Effector CD4-positive, alpha-beta T cell (primary cell): ENCODE data around the gene RNASEL.
A peak's percentile ranks its signal among the peaks of the same experiment; 100 is the strongest.

Experiments
- DNase-seq: peaks from one replicate; pipeline ENCODE4 v3.0.0-alpha.2; 2020

The RNASEL gene

DNA sequence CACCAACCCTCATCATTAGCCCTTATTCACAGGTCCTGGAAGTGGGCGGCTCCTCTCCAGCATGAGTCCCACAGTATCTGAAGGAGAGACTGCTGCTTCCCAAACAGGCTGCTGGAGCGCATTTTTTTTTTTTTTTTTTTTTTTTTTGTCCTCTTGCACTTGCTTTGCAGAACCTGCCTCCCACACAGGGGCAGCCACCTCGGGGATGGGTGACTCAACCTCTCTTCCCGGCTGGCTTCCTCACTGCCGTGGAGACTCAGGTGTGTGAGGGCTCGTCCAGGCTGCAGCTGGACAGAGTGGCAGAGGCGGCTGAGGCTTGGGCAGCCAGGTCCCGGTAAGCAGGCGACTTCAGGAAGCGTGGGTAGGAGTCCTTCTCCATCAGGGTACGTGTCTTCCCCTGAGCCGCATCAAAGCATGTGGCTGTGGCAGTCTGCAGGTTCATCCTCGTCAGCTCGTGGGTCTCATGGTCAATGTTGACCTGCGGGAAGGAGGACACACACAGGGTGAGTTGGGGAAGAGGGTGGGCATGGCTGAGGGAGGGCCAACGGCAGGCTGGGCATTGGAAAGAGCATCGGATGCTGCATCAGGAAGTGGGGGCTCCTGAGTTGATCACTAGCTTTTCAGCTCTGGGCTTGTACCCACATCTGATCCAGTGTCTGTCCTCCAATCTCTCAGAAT is 11.1 kb upstream of the RNASEL start:
- DNase-seq, result no peak

DNA sequence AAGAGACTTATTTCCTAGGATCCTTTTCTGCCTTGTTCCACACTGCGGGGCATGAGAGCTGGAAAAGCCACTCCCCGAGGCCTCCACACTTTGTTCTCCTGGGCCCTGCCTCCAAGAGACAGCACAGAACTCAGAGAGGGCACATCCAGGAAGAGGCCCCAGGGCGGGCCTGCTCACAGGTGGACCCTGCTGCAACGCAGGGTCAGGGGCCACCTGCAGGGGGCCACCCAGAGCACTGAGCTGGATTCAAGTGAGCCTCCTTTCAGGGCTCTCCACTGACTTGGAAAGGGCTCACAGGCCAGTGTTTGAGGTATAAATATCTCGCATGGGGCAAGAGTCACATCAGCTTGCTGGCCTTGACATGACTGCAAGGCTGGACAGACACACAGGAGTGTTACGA is 10.3 kb upstream of the RNASEL start:
- DNase-seq, result no peak

DNA sequence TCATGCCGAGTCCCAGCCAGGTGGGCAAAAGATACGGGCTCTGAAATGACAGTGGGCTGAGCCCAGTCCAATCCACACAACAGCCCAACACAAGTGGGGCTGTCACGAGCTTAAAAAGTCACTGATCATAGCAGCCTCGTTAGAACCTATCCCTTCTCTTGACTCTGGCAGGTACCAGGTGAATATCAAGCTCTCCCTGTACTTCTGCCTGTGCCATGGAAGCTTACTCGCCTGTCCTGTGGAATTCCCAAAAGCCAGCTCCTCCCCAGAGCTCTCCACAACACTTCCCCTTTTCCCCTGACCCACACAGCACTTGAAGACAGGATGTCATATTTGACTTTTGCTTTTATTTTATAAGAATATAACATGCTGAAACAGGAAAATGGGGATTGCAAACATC is 9.2 kb upstream of the RNASEL start:
- DNase-seq, result no peak

DNA sequence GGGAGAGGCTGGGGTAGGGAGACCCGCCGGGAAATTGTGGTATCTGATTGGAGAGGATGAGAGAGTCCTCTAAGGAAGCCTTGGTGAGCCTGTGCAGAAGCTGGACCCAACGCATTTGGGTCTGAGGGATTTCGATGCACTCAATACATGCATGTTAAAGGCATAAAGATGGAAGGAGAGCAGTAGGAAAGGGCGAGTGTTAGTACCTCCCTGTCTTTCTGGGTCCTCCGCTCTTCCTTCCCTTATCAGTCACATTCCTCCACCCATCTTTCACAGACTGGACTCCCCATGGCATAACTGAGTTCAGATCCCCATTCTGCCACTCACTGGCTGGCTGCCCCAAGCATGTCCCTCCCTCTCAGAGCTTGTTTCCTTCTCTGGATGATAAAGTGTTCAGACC is 7.9 kb upstream of the RNASEL start:
- no peak for DNase-seq

DNA sequence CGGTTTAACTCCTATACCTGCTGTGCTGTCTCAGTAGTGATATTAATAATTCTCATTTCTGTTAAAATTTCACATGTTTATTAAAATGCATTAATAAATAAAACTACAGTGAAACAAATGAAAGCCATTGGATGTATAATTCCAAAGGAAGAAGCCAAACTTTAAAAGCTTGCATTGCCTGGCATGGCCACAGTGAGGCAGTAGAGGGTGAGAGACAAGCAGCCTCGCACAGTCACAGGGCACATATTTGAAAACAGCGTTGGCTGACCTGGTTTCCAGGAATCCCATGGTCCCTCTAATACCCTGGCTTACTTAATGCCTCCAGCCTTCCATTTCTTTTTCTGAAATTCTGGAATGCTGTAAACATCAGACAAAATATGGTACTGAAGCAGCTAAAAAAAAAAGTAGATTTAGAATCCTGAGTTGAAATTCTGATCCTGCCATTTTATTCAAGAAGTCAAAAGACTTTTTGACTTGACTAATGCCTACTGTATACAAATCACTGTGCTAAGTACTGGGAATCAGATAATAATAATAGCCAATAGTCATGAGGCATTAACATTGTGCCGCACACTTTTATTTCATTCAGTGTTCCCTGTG is 6.7 kb upstream of the RNASEL start:
- DNase-seq, result peak; percentile 59

DNA sequence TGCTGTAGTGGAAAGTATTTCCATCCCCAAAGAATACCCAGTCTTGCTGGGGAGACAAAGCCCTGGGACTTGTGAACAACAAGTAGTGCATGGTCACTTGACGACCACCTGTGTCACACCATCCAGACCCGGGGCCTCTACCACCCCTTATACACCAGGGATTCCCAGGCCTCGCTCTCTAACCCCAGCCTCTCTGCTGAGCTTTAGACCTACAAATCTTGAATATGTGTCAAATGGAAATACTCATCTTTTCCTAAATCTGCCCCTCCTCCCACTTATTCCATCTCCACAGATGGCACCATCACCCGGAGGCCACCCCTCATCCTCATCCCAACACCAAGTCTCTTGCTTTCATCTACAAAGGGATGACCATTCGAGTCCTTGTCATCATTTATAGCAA is 875 bp upstream of the RNASEL start:
- no peak for DNase-seq

DNA sequence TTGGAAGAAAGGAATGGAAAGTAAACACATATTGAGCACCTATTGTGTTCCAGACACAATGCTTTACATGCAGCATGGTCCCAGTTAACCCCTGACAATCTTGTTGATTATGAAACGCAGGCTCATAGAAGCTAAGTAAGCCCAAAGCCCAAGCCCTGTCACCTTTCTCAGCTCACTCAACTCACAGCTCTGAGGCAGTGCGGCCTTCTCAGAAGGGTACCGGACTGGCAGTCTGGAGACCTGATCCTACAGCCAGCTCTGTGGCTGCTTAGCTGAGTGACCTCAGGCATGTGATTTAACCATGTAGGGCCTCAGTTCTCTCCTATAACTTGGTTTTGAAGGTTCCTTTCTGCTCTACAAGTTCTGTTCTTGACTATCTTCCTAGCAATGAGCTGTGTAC is 464 bp upstream of the RNASEL start:
- DNase-seq, result no peak

DNA sequence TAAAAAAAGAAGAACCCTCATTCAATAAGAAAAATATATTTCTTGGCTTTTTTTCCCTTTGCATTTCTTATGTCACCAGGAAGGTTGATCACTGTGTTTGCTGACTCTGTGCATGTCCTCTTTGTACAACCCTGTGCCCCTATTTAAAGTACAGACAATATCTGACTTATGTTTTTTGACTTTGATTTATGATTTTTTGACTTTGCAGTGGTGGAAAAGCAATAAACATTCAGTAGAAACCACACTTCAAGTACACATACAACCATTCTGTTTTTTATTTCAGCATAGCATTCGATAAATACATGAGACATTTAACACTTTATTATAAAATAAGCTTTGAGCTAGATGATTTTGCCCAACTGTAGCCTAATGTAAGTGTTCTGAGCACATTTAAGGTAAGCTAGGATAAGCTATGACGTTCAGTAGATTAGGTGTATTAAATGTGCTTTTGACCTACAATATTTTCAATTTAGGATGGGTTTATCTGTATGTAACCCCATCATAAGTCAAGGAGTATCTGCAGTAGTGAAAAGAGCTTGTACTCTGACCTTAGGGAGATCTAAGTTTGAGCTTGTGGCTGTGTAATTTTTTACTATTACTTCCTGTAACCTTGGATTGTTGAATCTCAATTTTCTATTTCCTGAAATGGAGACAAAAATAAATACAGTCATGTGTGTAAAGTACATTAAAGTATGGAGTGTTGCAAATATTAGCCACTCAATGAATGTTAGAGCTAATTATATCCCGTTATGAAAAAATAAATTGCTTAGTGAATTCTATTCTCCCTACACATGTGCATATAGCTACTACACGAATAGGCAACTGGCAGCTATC is 1.2 kb downstream of the RNASEL start:
- no peak for DNase-seq

- no peak for DNase-seq
These were observed 2.0 kb downstream of the RNASEL start for GRCh38 chr1:182587093-182587492.

- DNase-seq, result no peak
These were observed 2.7 kb downstream of the RNASEL start for GRCh38 chr1:182586380-182586779.

DNA sequence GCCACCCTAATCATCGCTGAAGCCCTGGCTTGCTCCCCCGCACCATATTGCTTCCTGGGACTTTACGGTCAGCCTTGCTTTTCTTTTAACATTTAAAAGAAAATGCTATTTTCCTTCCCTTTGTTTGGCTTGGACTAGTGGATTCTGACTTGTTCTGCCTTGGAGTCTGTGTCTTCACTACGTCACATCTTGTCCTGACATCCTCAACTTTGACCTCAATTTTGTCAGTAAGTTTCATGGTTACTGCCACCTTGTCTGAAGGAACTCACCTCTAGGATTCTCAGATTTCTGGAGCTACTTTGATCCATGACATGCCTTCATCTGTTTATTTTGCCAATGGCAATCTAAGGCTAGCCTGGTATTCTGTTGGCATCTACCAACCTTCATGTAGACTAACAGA is 4.3 kb downstream of the RNASEL start:
- DNase-seq, result no peak

- no peak for DNase-seq
These were observed 8.3 kb downstream of the RNASEL start for GRCh38 chr1:182580736-182581135.

GRCh38 chr1:182575540-182576149 is 13.4 kb downstream of the RNASEL start:
- no peak for DNase-seq

DNA sequence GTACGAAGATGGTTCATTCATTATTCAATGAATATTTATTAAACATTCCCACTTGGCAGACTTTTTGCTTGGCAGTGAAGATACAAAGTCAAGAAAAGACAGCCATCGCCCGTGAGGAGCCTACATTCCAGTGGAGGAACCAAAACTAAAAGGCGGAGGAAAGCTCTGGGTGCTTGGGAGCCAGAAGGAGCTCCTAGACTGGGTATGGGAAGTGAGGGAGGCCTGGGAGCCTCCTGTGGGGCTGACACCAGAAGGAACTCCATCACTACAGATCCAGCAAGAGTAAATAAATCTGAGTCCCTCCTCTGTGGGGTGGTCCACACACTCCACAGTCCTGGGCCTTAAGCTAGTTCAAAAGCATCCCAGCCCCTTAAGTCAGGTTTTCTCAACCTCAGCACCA is 14.9 kb downstream of the RNASEL start:
- DNase-seq, result no peak

GRCh38 chr1:182570611-182570970 is 18.5 kb downstream of the RNASEL start:
- DNase-seq, result no peak

GRCh38 chr1:182569939-182570610 is 19.0 kb downstream of the RNASEL start:
- no peak for DNase-seq

- DNase-seq, result no peak
These were observed 20.3 kb downstream of the RNASEL start for GRCh38 chr1:182568647-182569284.

- no peak for DNase-seq
These were observed 21.4 kb downstream of the RNASEL start for GRCh38 chr1:182567629-182568028.

GRCh38 chr1:182565537-182565936 is 23.5 kb downstream of the RNASEL start:
- no peak for DNase-seq

- DNase-seq, result no peak
These were observed 24.6 kb downstream of the RNASEL start for GRCh38 chr1:182564406-182565004.

- DNase-seq, result no peak
These were observed 26.0 kb downstream of the RNASEL start for GRCh38 chr1:182563095-182563494.

DNA sequence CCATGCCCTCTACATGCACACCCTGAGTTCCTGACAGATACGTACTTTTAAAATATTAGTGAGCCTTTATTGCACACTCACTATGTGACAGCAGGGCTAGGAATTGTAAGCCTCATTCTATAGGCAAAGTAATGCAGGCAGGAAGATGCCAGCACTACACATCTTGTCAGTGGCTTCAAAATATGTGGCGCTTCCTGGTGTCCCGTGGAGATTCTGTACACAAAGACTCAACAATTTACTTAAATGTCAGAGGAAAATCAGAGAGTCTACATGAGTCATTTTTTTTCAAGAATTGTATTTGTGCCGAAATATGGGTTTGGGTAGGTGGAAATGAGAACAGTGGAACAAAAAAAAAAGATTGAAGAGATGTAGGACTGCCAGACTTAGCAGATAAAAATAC is 27.6 kb downstream of the RNASEL start:
- DNase-seq, result no peak
